ENCODE measurements around the gene PEX11B. TPM values are rescaled to one million over a fixed set of nuclear protein-coding genes. Genes with fewer than 3 reads are reported as not detected.

PEX11B gene
- total RNA-seq, 4 donors from 2014 or later = 23.2 to 46.0 (median 31.7) TPM

GRCh38 chr1:145879775-145880174, 38.7 kb downstream of the PEX11B start:
- H3K4me1 ChIP-seq = no peaks in the 10 kb centered on the region
- TF ChIP-seq CTCF (IDR thresholded peaks at IDR 0.05 in 4 of 5, conservative IDR thresholded peaks at IDR 0.05 in 1 of 5) (no peak), POLR2A (IDR thresholded peaks at IDR 0.05) (no peak)
- no peaks in the 10 kb centered on the region for H3K36me3 ChIP-seq
- H3K4me3 ChIP-seq = no peak overlapping the region
- DNase-seq (no peak), ATAC-seq (no peak)
- in situ Hi-C loops (cut with MboI; ENCODE audit: low sequenced_read_pairs in 4 of 4) = no loop called here
- H3K27me3 ChIP-seq = no peaks in the 10 kb centered on the region
- no peaks in the 10 kb centered on the region for H3K9me3 ChIP-seq
- no peak overlapping the region for H3K27ac ChIP-seq
- intact Hi-C loops (cut with DNase I; ENCODE audit: low total_unique reads) = loop anchor here (10.0 kb wide), 1 partner anchor 55 kb away; the partner anchor contains the start of genes POLR3C and RNF115

GRCh38 chr1:145878724-145879123, 39.8 kb downstream of the PEX11B start:
- TF ChIP-seq CTCF (IDR thresholded peaks at IDR 0.05 in 4 of 5, conservative IDR thresholded peaks at IDR 0.05 in 1 of 5) (no peak), POLR2A (IDR thresholded peaks at IDR 0.05) (no peak)
- intact Hi-C loops (cut with DNase I; ENCODE audit: low total_unique reads) = loop anchor here (10.0 kb wide), 1 partner anchor 54 kb away; the partner anchor contains the start of genes POLR3C and RNF115
- in situ Hi-C loops (cut with MboI; ENCODE audit: low sequenced_read_pairs in 4 of 4) = no loop called here
- Histone ChIP-seq H3K9me3 (no peaks in the 10 kb centered on the region), H3K36me3 (no peaks in the 10 kb centered on the region), H3K27ac (no peak overlapping the region), H3K4me1 (no peaks in the 10 kb centered on the region), H3K4me3 (no peak overlapping the region), H3K27me3 (no peaks in the 10 kb centered on the region)
- DNase-seq (no peak), ATAC-seq (no peak)

GRCh38 chr1:145877923-145878486, 40.5 kb downstream of the PEX11B start:
- TF ChIP-seq POLR2A (IDR thresholded peaks at IDR 0.05) (no peak), CTCF (IDR thresholded peaks at IDR 0.05 in 4 of 5, conservative IDR thresholded peaks at IDR 0.05 in 1 of 5) (no peak)

GRCh38 chr1:145874646-145875045, 43.9 kb downstream of the PEX11B start:
- Histone ChIP-seq H3K9me3 (no peaks in the 10 kb centered on the region), H3K27me3 (no peaks in the 10 kb centered on the region), H3K36me3 (no peaks in the 10 kb centered on the region), H3K4me1 (peaks cover 14 to 18% of the 10 kb centered on the region in 2 donors), H3K27ac (no peak overlapping the region), H3K4me3 (no peak overlapping the region)
- ATAC-seq = no peak
- TF ChIP-seq CTCF (IDR thresholded peaks at IDR 0.05 in 4 of 5, conservative IDR thresholded peaks at IDR 0.05 in 1 of 5) = no peak
- no peak for TF ChIP-seq POLR2A (IDR thresholded peaks at IDR 0.05)
- intact Hi-C loops (cut with DNase I; ENCODE audit: low total_unique reads) = loop anchor here (10.0 kb wide), 1 partner anchor 50 kb away; the partner anchor contains the start of genes POLR3C and RNF115
- in situ Hi-C loops (cut with MboI; ENCODE audit: low sequenced_read_pairs in 4 of 4) = no loop called here
- DNase-seq = no peak

More at GRCh38 chr1:145877923-145878486, 40.5 kb downstream of the PEX11B start:
- Histone ChIP-seq H3K36me3 (no peaks in the 10 kb centered on the region), H3K4me1 (peaks cover under 1% of the 10 kb centered on the region in 2 donors), H3K27me3 (no peaks in the 10 kb centered on the region), H3K9me3 (no peaks in the 10 kb centered on the region), H3K27ac (no peak overlapping the region), H3K4me3 (no peak overlapping the region)
- no peak for ATAC-seq
- no peak for DNase-seq
- in situ Hi-C loops (cut with MboI; ENCODE audit: low sequenced_read_pairs in 4 of 4) = no loop called here
- intact Hi-C loops (cut with DNase I; ENCODE audit: low total_unique reads) = loop anchor here (10.0 kb wide), 1 partner anchor 53 kb away; the partner anchor contains the start of genes POLR3C and RNF115

Measured in gastrocnemius medialis (tissue), 4 donors.